ENCODE data around the gene ZNF613. TPM values are rescaled to one million over a fixed set of nuclear protein-coding genes. Genes with fewer than 3 reads are reported as not detected.
A peak's percentile ranks its signal among the peaks of the same experiment; 100 is the strongest.

ZNF613 gene
- polyA plus RNA-seq, 3 donors = 0.96 to 3.1 (median 1.1) TPM

DNA sequence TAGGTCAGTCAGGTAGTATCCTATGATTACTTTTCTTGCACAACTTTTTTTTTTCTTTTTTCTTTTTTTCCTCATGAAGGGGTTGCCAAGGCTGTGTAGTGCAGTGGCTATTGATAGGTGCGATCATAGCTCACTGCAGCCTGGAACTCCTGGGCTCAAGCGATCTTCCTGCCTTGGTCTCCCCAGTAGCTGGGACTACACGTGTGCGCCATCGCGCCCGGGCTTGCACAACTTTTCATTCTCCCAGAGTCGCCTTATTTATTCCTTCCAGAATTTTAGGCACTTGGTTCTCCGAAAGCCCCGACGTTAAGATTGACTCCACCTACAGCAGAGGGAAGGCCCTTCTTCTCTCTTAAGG is 867 bp upstream of the ZNF613 start:
- 18% methylated on average over 10 of the region's 11 CpGs for WGBS (ENCODE audit: insufficient coverage)
- peak overlapping the region in 1 of 2 donors; percentile 90 for H3K27ac ChIP-seq (ENCODE audit: low read depth in 1 of 2, low read length in 2 of 2)
- H3K4me2 ChIP-seq (replicated peaks; ENCODE audit: extremely low read depth, low read length, poor library complexity, severe bottlenecking) = peak overlapping the region; percentile 81
- peaks cover 5% of the 10 kb centered on the region for H3K79me2 ChIP-seq (ENCODE audit: insufficient read depth, low read length)
- peaks cover 1% of the 10 kb centered on the region in 3 donors for H3K27me3 Mint-ChIP-seq (ENCODE audit: low read depth in 3 of 3)
- peak overlapping the region; percentile 97 to 98 for H3K4me3 Mint-ChIP-seq
- H3K27ac Mint-ChIP-seq = peak overlapping the region in 5 of 7 donors; percentile 84 to 91 (median 90)
- peak overlapping the region; percentile 99 for H2AFZ ChIP-seq (ENCODE audit: insufficient read depth, low read depth, low read length, poor library complexity, severe bottlenecking)
- peaks cover 19% of the 10 kb centered on the region for H3K4me1 Mint-ChIP-seq
- H3K4me1 ChIP-seq (ENCODE audit: control insufficient read depth in 1 of 2, insufficient read depth in 2 of 2, low read length in 2 of 2) = peaks cover 13 to 21% of the 10 kb centered on the region in 2 donors
- H3K36me3 Mint-ChIP-seq = peaks cover 27 to 39% of the 10 kb centered on the region in 2 donors
- H3K9ac ChIP-seq (ENCODE audit: insufficient read depth, low read length, poor library complexity, severe bottlenecking) = peak overlapping the region; percentile 78
- no peak for DNase-seq
- H3K36me3 ChIP-seq (replicated peaks in 1 of 2; ENCODE audit: control insufficient read depth in 1 of 2, insufficient read depth in 2 of 2, low read length in 2 of 2) = peaks cover 14 to 28% of the 10 kb centered on the region in 2 donors
- H3K4me3 ChIP-seq (replicated peaks in 1 of 3; ENCODE audit: low read depth in 2 of 3, low read length in 3 of 3) = peak overlapping the region; percentile 91 to 99 (median 96)
- H3K9me3 Mint-ChIP-seq = peaks cover 42 to 85% (median 77%) of the 10 kb centered on the region in 7 donors
- TF ChIP-seq, protein P1, sequence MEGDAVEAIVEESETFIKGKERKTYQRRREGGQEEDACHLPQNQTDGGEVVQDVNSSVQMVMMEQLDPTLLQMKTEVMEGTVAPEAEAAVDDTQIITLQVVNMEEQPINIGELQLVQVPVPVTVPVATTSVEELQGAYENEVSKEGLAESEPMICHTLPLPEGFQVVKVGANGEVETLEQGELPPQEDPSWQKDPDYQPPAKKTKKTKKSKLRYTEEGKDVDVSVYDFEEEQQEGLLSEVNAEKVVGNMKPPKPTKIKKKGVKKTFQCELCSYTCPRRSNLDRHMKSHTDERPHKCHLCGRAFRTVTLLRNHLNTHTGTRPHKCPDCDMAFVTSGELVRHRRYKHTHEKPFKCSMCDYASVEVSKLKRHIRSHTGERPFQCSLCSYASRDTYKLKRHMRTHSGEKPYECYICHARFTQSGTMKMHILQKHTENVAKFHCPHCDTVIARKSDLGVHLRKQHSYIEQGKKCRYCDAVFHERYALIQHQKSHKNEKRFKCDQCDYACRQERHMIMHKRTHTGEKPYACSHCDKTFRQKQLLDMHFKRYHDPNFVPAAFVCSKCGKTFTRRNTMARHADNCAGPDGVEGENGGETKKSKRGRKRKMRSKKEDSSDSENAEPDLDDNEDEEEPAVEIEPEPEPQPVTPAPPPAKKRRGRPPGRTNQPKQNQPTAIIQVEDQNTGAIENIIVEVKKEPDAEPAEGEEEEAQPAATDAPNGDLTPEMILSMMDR (IDR thresholded peaks at IDR 0.05) = no peak
- intact Hi-C loops (cut with micrococcal nuclease) = loop anchor here in 1 of 2 donors (5.0 kb wide), 1 partner anchor 61 kb away; the partner anchor contains the start of gene ZNF350
- H4K20me1 ChIP-seq (ENCODE audit: insufficient read depth, low read length) = no peaks in the 10 kb centered on the region
- no peaks in the 10 kb centered on the region for H3K27me3 ChIP-seq (ENCODE audit: control insufficient read depth in 2 of 2, insufficient read depth in 2 of 2, low read length in 2 of 2)
- H3K9me3 ChIP-seq (replicated peaks in 1 of 2; ENCODE audit: control insufficient read depth in 1 of 2, insufficient read depth in 1 of 2, low read length in 2 of 2) = peaks cover 56 to 68% of the 10 kb centered on the region in 2 donors

DNA sequence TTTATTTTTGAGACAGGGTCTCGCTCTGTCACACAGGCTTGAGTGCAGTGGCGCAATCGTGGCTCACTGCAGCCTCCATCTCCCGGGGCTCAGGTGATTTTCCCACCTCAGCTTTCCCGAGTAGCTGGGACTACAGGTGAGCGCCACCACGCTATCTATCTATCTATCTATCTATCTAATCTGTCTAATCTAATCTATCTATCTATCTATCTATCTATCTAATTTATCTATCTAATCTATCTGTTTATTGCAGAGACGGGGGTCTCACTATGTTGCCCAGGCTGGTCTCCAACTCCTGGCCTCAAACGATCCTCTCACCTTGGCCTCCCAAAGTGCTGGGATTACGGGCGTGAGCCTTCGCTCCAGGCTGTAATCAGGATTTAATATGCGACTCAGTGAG is 587 bp downstream of the ZNF613 start:
- no peaks in the 10 kb centered on the region for H4K20me1 ChIP-seq (ENCODE audit: insufficient read depth, low read length)
- TF ChIP-seq, protein P1 (IDR thresholded peaks at IDR 0.05) = no peak
- peaks cover 5% of the 10 kb centered on the region for H3K79me2 ChIP-seq (ENCODE audit: insufficient read depth, low read length)
- H3K27me3 Mint-ChIP-seq (ENCODE audit: low read depth in 3 of 3) = peaks cover 0 to 1% (median 0%) of the 10 kb centered on the region in 3 donors
- H3K4me3 ChIP-seq (replicated peaks in 1 of 3; ENCODE audit: low read depth in 2 of 3, low read length in 3 of 3) = peak overlapping the region; percentile 91 to 99 (median 96)
- H3K36me3 Mint-ChIP-seq = peaks cover 42 to 47% of the 10 kb centered on the region in 2 donors
- H2AFZ ChIP-seq (ENCODE audit: insufficient read depth, low read depth, low read length, poor library complexity, severe bottlenecking) = peak overlapping the region; percentile 99
- H3K9me3 Mint-ChIP-seq = peaks cover 32 to 85% (median 76%) of the 10 kb centered on the region in 7 donors
- 49% methylated on average over 11 of the region's 13 CpGs for WGBS (ENCODE audit: insufficient coverage)
- peaks cover 24 to 36% of the 10 kb centered on the region in 2 donors for H3K36me3 ChIP-seq (replicated peaks in 1 of 2; ENCODE audit: control insufficient read depth in 1 of 2, insufficient read depth in 2 of 2, low read length in 2 of 2)
- H3K4me1 ChIP-seq (ENCODE audit: control insufficient read depth in 1 of 2, insufficient read depth in 2 of 2, low read length in 2 of 2) = peaks cover 13 to 21% of the 10 kb centered on the region in 2 donors
- peak overlapping the region; percentile 78 for H3K9ac ChIP-seq (ENCODE audit: insufficient read depth, low read length, poor library complexity, severe bottlenecking)
- peak overlapping the region; percentile 36 to 90 for H3K27ac ChIP-seq (ENCODE audit: low read depth in 1 of 2, low read length in 2 of 2)
- intact Hi-C loops (cut with micrococcal nuclease) = loop anchor here in 1 of 2 donors (5.0 kb wide), 1 partner anchor 59 kb away; the partner anchor contains the start of gene ZNF350
- peak overlapping the region; percentile 97 to 98 for H3K4me3 Mint-ChIP-seq
- H3K4me2 ChIP-seq (replicated peaks; ENCODE audit: extremely low read depth, low read length, poor library complexity, severe bottlenecking) = peak overlapping the region; percentile 81
- peak overlapping the region in 5 of 7 donors; percentile 50 to 95 (median 91) for H3K27ac Mint-ChIP-seq
- H3K27me3 ChIP-seq (ENCODE audit: control insufficient read depth in 2 of 2, insufficient read depth in 2 of 2, low read length in 2 of 2) = no peaks in the 10 kb centered on the region
- H3K9me3 ChIP-seq (replicated peaks in 1 of 2; ENCODE audit: control insufficient read depth in 1 of 2, insufficient read depth in 1 of 2, low read length in 2 of 2) = peaks cover 56 to 68% of the 10 kb centered on the region in 2 donors
- no peak for DNase-seq
- H3K4me1 Mint-ChIP-seq = peaks cover 19% of the 10 kb centered on the region
